IMR-90 (cell line): ENCODE measurements around the gene ADCYAP1R1. TPM values are rescaled to one million over a fixed set of nuclear protein-coding genes. Genes with fewer than 3 reads are reported as not detected.

Experiments used
- ATAC-seq: fragments of 200-7000 bp; cut with Tn5 transposase; 2 replicates; pipeline ENCODE4 v1.9.1; 2020; ENCODE audit warnings: low read depth, mild to moderate bottlenecking, moderate library complexity
- BruUV-seq: library from RNA; stranded (reverse); fragments of 400-500 nt; replicated peaks from 2 replicates; lab custom pipeline; 2021; lab: Mats Ljungman, UMichigan
- CTCF ChIA-PET: fragments of 300-600 bp; formaldehyde crosslinking; extraction: SDS; loops from one replicate; lab custom pipeline; 2021; ENCODE audit warnings: antibody characterized with exemption; lab: Yijun Ruan, JAX
- POLR2A ChIA-PET: fragments of 300-600 bp; sonication (Branson Sonifier 250); formaldehyde crosslinking; loops from one replicate; lab custom pipeline; 2022; ENCODE audit warnings: antibody characterized with exemption; ENCODE audit not compliant: unreplicated experiment; lab: Charles Lee
- DNase-seq: peaks from one replicate; pipeline ENCODE4 v3.0.0; 2013
- H2AFZ ChIP-seq: replicated peaks from 2 replicates; pipeline ENCODE3; 2013; ENCODE audit warnings: low read length, mild to moderate bottlenecking; ENCODE audit not compliant: poor library complexity
- H2AK5ac ChIP-seq: 2 replicates; pipeline ENCODE4 v1.6.1; 2013; ENCODE audit warnings: low read depth, low read length, inconsistent platforms
- H2AK9ac ChIP-seq: replicated peaks from 2 replicates; pipeline ENCODE3; 2013; ENCODE audit warnings: mild to moderate bottlenecking, low read depth, low read length, moderate library complexity; ENCODE audit not compliant: poor library complexity
- H2BK120ac ChIP-seq: 2 replicates; pipeline ENCODE4 v1.6.1; 2013; ENCODE audit warnings: low read depth, low read length, inconsistent platforms
- H2BK15ac ChIP-seq: 3 replicates; pipeline ENCODE4 v1.6.1; 2013; ENCODE audit warnings: low read depth, low read length, inconsistent platforms
- H2BK20ac ChIP-seq: 2 replicates; pipeline ENCODE4 v1.6.1; 2013; ENCODE audit warnings: low read depth, mild to moderate bottlenecking, inconsistent platforms, low read length, moderate library complexity
- H2BK5ac ChIP-seq: 2 replicates; pipeline ENCODE4 v1.6.1; 2013; ENCODE audit warnings: mild to moderate bottlenecking, low read depth, low read length, inconsistent platforms; ENCODE audit not compliant: poor library complexity, severe bottlenecking
- H3K14ac ChIP-seq: replicated peaks from 2 replicates; pipeline ENCODE4 v1.6.1; 2013; ENCODE audit warnings: low read depth, low read length, inconsistent platforms
- H3K18ac ChIP-seq: 2 replicates; pipeline ENCODE4 v1.6.1; 2013; ENCODE audit warnings: low read depth, low read length, control low read depth
- H3K23ac ChIP-seq: 2 replicates; pipeline ENCODE4 v1.6.1; 2013; ENCODE audit warnings: low read depth, low read length, inconsistent platforms
- H3K27ac ChIP-seq: 2 replicates; pipeline ENCODE4 v1.5.1; 2013; ENCODE audit warnings: mild to moderate bottlenecking, control low read depth, low read length; ENCODE audit not compliant: insufficient read depth
- H3K27me3 ChIP-seq: 2 replicates; pipeline ENCODE4 v1.6.1; 2013; ENCODE audit warnings: low read length; ENCODE audit not compliant: control insufficient read depth, insufficient read depth
- H3K36me3 ChIP-seq: 2 replicates; pipeline ENCODE4 v1.6.1; 2013; ENCODE audit warnings: low read length, mixed read lengths; ENCODE audit not compliant: control insufficient read depth, insufficient read depth
- H3K4ac ChIP-seq: 2 replicates; pipeline ENCODE4 v1.6.1; 2013; ENCODE audit warnings: low read depth, low read length, inconsistent platforms
- H3K4me1 ChIP-seq: 2 replicates; pipeline ENCODE4 v1.6.1; 2013; ENCODE audit warnings: low read length, mixed read lengths; ENCODE audit not compliant: control insufficient read depth, insufficient read depth
- H3K4me2 ChIP-seq: 2 replicates; pipeline ENCODE4 v1.6.1; 2013; ENCODE audit warnings: low read depth, mild to moderate bottlenecking, control low read depth, low read length, moderate library complexity
- H3K4me3 ChIP-seq: 2 replicates; pipeline ENCODE4 v1.5.1; 2013; ENCODE audit warnings: low read depth, mild to moderate bottlenecking, control low read depth, low read length, moderate library complexity; ENCODE audit not compliant: insufficient read depth
- H3K56ac ChIP-seq: 2 replicates; pipeline ENCODE4 v1.6.1; 2013; ENCODE audit warnings: low read length, inconsistent platforms; ENCODE audit not compliant: insufficient read depth; ENCODE audit errors: extremely low read depth
- H3K79me1 ChIP-seq, 2 experiments: 2 replicates each; pipeline ENCODE4 v1.6.1; 2013; ENCODE audit warnings: low read length in 2 of 2, inconsistent platforms in 1 of 2, low read depth in 1 of 2
- H3K9ac ChIP-seq: 2 replicates; pipeline ENCODE4 v1.6.1; 2013; ENCODE audit warnings: low read depth, low read length, control low read depth
- H3K9me1 ChIP-seq: 2 replicates; pipeline ENCODE4 v1.6.1; 2013; ENCODE audit warnings: low read length, inconsistent platforms; ENCODE audit not compliant: insufficient read depth
- H3K9me3 ChIP-seq: 2 replicates; pipeline ENCODE4 v1.6.1; 2013; ENCODE audit warnings: low read length; ENCODE audit not compliant: control insufficient read depth, insufficient read depth
- H4K20me1 ChIP-seq: 2 replicates; pipeline ENCODE4 v1.6.1; 2013; ENCODE audit warnings: low read length, inconsistent platforms; ENCODE audit not compliant: insufficient read depth
- H4K5ac ChIP-seq: 2 replicates; pipeline ENCODE4 v1.6.1; 2013; ENCODE audit warnings: mild to moderate bottlenecking, low read depth, low read length, control low read depth
- H4K8ac ChIP-seq, 2 experiments: 2 replicates each; pipeline ENCODE4 v1.6.1; 2013; ENCODE audit warnings: low read depth in 2 of 2, low read length in 2 of 2, control low read depth in 1 of 2, inconsistent platforms in 1 of 2
- H4K91ac ChIP-seq: 2 replicates; pipeline ENCODE4 v1.6.1; 2013; ENCODE audit warnings: low read depth, low read length, inconsistent platforms; ENCODE audit not compliant: insufficient read depth
- FOS ChIP-seq: fragments of 150-350 bp; IDR thresholded peaks from 2 replicates; pipeline ENCODE4 v1.6.1; 2016; ENCODE audit warnings: low read depth, low read length
- POLR2A ChIP-seq: IDR thresholded peaks from 2 replicates; pipeline ENCODE4 v1.6.1; 2012; ENCODE audit warnings: mild to moderate bottlenecking, low read depth, low read length
- RFX5 ChIP-seq: IDR thresholded peaks from 2 replicates; pipeline ENCODE4 v1.8.0; 2012; ENCODE audit warnings: low read depth, mild to moderate bottlenecking, low read length, moderate library complexity
- WGBS, 2 experiments: methylation state at CpG; one replicate each; pipeline versions ENCODE4 v1.1.5 to v1.1.7; 2013; ENCODE audit warnings: missing lambda C conversion rate in 2 of 2; ENCODE audit not compliant: insufficient read length in 1 of 2; ENCODE audit errors: extremely low coverage in 2 of 2; 5-methylcytosine and 5-hydroxymethylcytosine counted together
- dilution Hi-C: fragments of 300-500 bp; cut with HindIII; formaldehyde crosslinking; loops from one replicate; pipeline ENCODE4 v1.14.3; 2018; ENCODE audit warnings: low sequenced_read_pairs; ENCODE audit not compliant: unreplicated experiment
- in situ Hi-C: fragments of 300-500 bp; cut with MboI; formaldehyde crosslinking; loops from 3 replicates; pipeline ENCODE4 v1.14.3; 2019; ENCODE audit warnings: low sequenced_read_pairs, inconsistent platforms, mixed read lengths
- intact Hi-C: fragments of 100-400 bp; cut with micrococcal nuclease; formaldehyde crosslinking; loops from 2 replicates; pipeline ENCODE4 v1.10.0; 2022
- polyA plus RNA-seq, 3 experiments: library from polyadenylated mRNA; depleted of rRNA; stranded (reverse); fragments of >200 nt; gene quantifications; 2 replicates each; pipeline ENCODE4 v1.2.3, GENCODE V29; 2012; ENCODE audit warnings: low replicate concordance in 1 of 3
- total RNA-seq: library from RNA; depleted of rRNA; stranded (reverse); fragments of >200 nt; gene quantifications from 2 replicates; pipeline ENCODE4 v1.2.3, GENCODE V29; 2012
- TF ChIP-seq, protein P1 (sequence below): conservative IDR thresholded peaks from 2 replicates; pipeline ENCODE4 v1.5.1; 2012; ENCODE audit warnings: mild to moderate bottlenecking, low read depth, low read length, improper control_type of control experiment

ADCYAP1R1 gene
- total and polyA plus RNA-seq, 2 of the 4 experiments (the other 2 are of a cell fraction) = not detected

DNA sequence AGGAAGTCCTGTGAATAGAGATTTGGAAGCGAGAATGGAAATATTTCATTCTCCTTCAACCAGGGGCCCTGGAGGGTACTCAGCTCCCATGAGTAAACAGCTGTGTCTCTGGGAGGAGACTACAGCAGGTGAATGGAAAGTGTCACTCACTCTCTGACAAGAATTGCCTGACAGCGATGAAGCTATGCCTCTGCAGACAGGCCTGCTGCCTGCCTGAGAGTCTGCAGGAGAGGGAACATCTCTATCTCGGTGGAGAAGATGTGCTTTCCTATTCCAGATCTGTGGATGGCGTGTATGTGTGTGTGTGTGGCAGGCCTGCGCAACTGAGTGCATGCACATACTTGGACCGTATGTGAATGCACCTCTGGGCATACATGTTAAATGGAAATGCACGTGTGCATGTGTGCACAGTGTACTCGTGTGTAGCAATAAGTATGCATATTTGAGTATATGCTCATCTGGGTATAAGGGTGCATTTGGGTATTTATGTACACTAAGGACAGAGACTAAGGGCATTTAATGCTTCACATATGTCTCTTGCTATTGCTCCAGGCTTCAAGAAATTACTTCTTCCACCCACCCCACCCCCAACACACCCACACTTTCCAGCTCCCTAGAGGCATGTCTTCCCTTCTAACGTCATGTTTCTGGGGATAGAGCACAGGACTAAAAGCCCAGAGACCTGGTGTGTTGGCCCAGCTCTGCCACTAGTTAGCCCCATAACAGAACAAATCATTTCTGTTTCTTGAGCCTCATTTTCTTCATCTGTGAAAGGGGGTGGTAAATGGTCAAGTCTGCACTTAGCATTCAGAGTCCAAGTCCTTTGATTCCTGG is 4.6 kb upstream of the ADCYAP1R1 start:
- no peak overlapping the region for H3K4ac ChIP-seq
- POLR2A ChIA-PET = no interaction called here
- 60% methylated on average over 3 of the region's 9 CpGs; no CpG with 5 or more reads in 1 of the 2 experiments for WGBS, 2 experiments

More for the DNA sequence above, 4.6 kb upstream of the ADCYAP1R1 start:
- TF ChIP-seq, protein P1, sequence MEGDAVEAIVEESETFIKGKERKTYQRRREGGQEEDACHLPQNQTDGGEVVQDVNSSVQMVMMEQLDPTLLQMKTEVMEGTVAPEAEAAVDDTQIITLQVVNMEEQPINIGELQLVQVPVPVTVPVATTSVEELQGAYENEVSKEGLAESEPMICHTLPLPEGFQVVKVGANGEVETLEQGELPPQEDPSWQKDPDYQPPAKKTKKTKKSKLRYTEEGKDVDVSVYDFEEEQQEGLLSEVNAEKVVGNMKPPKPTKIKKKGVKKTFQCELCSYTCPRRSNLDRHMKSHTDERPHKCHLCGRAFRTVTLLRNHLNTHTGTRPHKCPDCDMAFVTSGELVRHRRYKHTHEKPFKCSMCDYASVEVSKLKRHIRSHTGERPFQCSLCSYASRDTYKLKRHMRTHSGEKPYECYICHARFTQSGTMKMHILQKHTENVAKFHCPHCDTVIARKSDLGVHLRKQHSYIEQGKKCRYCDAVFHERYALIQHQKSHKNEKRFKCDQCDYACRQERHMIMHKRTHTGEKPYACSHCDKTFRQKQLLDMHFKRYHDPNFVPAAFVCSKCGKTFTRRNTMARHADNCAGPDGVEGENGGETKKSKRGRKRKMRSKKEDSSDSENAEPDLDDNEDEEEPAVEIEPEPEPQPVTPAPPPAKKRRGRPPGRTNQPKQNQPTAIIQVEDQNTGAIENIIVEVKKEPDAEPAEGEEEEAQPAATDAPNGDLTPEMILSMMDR = no peak
- TF ChIP-seq FOS = no peak
- no peak for TF ChIP-seq POLR2A
- TF ChIP-seq RFX5 = no peak
- Histone ChIP-seq H4K5ac (no peak overlapping the region), H3K23ac (no peak overlapping the region), H3K9me3 (no peaks in the 10 kb centered on the region), H3K9ac (no peak overlapping the region), H3K14ac (no peak overlapping the region), H3K27ac (no peak overlapping the region), H3K36me3 (no peaks in the 10 kb centered on the region), H3K56ac (no peak overlapping the region), H2AFZ (no peak overlapping the region), H4K91ac (no peak overlapping the region), H3K18ac (no peak overlapping the region), H4K8ac (no peak overlapping the region), H3K79me1 (no peaks in the 10 kb centered on the region), H3K4me2 (no peak overlapping the region), H2BK20ac (no peak overlapping the region), H2AK5ac (no peak overlapping the region), H3K27me3 (peaks cover 27% of the 10 kb centered on the region), H2BK5ac (no peak overlapping the region), H2AK9ac (no peak overlapping the region), H2BK120ac (no peak overlapping the region), H3K9me1 (no peaks in the 10 kb centered on the region), H3K4me1 (no peaks in the 10 kb centered on the region), H4K20me1 (no peaks in the 10 kb centered on the region), H3K4me3 (no peak overlapping the region), H2BK15ac (no peak overlapping the region)
- in situ Hi-C loops = no loop called here
- dilution Hi-C loops = no loop called here
- BruUV-seq = no TSS peak
- intact Hi-C loops = no loop called here
- CTCF ChIA-PET = interaction anchor here (0.6 kb wide), 1 partner anchor 27 kb away, joined by 4 read pairs; no protein-coding TSS in a partner anchor
- ATAC-seq = no peak
- DNase-seq = no peak
